Activated T-cell treated with anti-CD3 and anti-CD28 coated beads, Interleukin-2, amount 50 U/mL, for 24 hours (primary cell): ENCODE results near the gene ARFIP2.
A peak's percentile ranks its signal among the peaks of the same experiment; 100 is the strongest.

Experiments used
- DNase-seq: peaks from one replicate; pipeline ENCODE4 v3.0.0-alpha.2; 2020
- H3K27ac Mint-ChIP-seq: 2 replicates; pipeline ENCODE4 v1.8.0; 2020; ENCODE audit warnings: mild to moderate bottlenecking, mixed read lengths
- H3K27me3 Mint-ChIP-seq: 2 replicates; pipeline ENCODE4 v1.8.0; 2020; ENCODE audit warnings: mixed read lengths
- H3K36me3 Mint-ChIP-seq: 2 replicates; pipeline ENCODE4 v1.8.0; 2020; ENCODE audit warnings: low read depth, mixed read lengths
- H3K4me1 Mint-ChIP-seq: 2 replicates; pipeline ENCODE4 v1.8.0; 2020; ENCODE audit warnings: low read depth, mixed read lengths
- H3K4me3 Mint-ChIP-seq: 2 replicates; pipeline ENCODE4 v1.8.0; 2020; ENCODE audit warnings: mild to moderate bottlenecking, moderate library complexity, mixed read lengths
- H3K9me3 Mint-ChIP-seq: 2 replicates; pipeline ENCODE4 v1.8.0; 2020; ENCODE audit warnings: mixed read lengths

The ARFIP2 gene

DNA sequence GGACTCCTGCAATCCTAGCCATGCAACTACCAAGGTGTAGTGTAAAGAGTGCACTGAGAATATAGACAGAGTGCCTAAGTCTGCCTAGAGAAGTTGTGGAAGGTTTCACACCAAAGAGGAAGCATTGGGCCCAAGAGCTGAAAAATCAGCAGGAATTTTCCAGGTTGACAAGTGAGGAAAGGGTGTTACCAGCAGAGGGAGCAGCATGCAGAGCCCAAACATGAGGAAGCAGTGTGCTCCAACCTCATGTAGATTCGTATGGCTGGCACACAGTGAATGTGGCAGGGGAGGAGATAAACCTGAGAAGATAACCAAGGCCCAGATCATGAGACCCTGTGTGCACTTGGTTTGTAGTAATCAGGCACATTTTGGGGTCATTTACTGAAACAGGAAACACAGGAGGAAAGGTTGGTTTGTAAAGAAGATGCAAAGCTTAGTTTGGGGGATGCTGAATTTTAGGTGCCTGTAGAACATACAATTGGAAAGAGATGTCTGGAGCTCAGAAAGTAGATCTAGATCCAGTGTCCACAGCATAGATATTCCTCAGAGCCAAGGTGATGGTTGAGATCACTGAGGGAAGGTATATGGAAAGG lies 42.1 kb downstream of the ARFIP2 start:
- H3K27me3 Mint-ChIP-seq = no peaks in the 10 kb centered on the region
- H3K4me3 Mint-ChIP-seq = no peak overlapping the region
- no peaks in the 10 kb centered on the region for H3K4me1 Mint-ChIP-seq
- no peaks in the 10 kb centered on the region for H3K36me3 Mint-ChIP-seq
- no peak overlapping the region for H3K27ac Mint-ChIP-seq
- H3K9me3 Mint-ChIP-seq = no peaks in the 10 kb centered on the region
- DNase-seq = peak; percentile 44

DNA sequence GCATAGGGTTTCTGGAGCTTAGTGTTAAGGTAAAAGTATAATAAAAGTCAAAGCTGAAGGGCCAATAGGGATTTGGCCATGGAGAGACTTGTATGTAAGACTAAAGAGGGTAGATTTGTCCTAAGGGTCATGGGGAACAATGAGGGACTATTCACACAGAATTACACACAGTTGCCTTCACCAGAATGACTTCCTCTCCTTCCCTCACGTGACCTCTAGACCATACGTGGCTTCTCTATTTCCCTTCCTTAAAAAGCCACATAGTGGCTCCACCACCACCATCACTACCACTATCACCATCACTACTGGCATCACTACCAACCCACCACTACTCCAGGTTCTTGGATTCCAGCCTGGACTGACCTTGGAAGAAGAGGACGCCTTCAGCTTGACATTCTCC lies 43.1 kb downstream of the ARFIP2 start:
- Mint-ChIP-seq H3K4me1 (no peaks in the 10 kb centered on the region), H3K4me3 (no peak overlapping the region), H3K9me3 (no peaks in the 10 kb centered on the region), H3K27ac (no peak overlapping the region), H3K27me3 (no peaks in the 10 kb centered on the region), H3K36me3 (no peaks in the 10 kb centered on the region)
- DNase-seq = no peak

GRCh38 chr11:6437423-6437822 lies 43.7 kb downstream of the ARFIP2 start:
- no peak for DNase-seq
- H3K9me3 Mint-ChIP-seq = no peaks in the 10 kb centered on the region
- H3K27me3 Mint-ChIP-seq = no peaks in the 10 kb centered on the region
- no peak overlapping the region for H3K27ac Mint-ChIP-seq
- no peak overlapping the region for H3K4me3 Mint-ChIP-seq
- no peaks in the 10 kb centered on the region for H3K36me3 Mint-ChIP-seq
- no peaks in the 10 kb centered on the region for H3K4me1 Mint-ChIP-seq

- no peaks in the 10 kb centered on the region for H3K4me1 Mint-ChIP-seq
- H3K27me3 Mint-ChIP-seq = no peaks in the 10 kb centered on the region
- no peaks in the 10 kb centered on the region for H3K36me3 Mint-ChIP-seq
- no peak overlapping the region for H3K27ac Mint-ChIP-seq
- no peak for DNase-seq
- no peak overlapping the region for H3K4me3 Mint-ChIP-seq
- no peaks in the 10 kb centered on the region for H3K9me3 Mint-ChIP-seq
Measured at GRCh38 chr11:6433998-6434660, 47.0 kb downstream of the ARFIP2 start.

DNA sequence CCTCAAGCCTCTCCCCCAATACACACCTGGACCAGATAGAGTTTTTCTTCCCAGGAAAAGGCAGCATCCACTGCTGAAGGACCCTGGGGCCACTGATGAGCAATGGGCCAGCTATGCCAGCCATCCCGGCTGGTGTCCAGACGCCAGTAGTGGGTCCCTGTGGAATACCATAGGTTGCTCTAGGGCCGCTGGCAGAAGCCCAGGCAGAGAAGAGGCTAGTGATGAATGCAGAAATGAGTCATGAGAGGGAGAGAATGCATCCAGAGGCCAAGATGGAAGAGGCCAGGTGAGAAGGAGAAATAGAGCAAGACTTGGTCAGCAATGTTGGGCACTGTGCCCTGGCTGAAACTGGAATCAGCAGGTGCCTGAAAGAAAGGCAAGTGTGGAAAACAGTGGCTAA lies 49.3 kb downstream of the ARFIP2 start:
- Mint-ChIP-seq H3K4me1 (no peaks in the 10 kb centered on the region), H3K9me3 (no peaks in the 10 kb centered on the region), H3K27me3 (no peaks in the 10 kb centered on the region), H3K36me3 (no peaks in the 10 kb centered on the region), H3K27ac (no peak overlapping the region), H3K4me3 (no peak overlapping the region)
- no peak for DNase-seq

- H3K27ac Mint-ChIP-seq = no peak overlapping the region
- DNase-seq = no peak
- no peak overlapping the region for H3K4me3 Mint-ChIP-seq
- no peaks in the 10 kb centered on the region for H3K36me3 Mint-ChIP-seq
- H3K4me1 Mint-ChIP-seq = no peaks in the 10 kb centered on the region
- peaks cover 6% of the 10 kb centered on the region for H3K27me3 Mint-ChIP-seq
- no peaks in the 10 kb centered on the region for H3K9me3 Mint-ChIP-seq
Measured at GRCh38 chr11:6427516-6427915, 53.6 kb downstream of the ARFIP2 start.
